ENCODE results near the gene SCAMP5. TPM values are rescaled to one million over a fixed set of nuclear protein-coding genes. Genes with fewer than 3 reads are reported as not detected.
A peak's percentile ranks its signal among the peaks of the same experiment; 100 is the strongest.

The SCAMP5 gene
- total RNA-seq (1 to 10 TPM in 1 of 2 experiments, under 1 TPM in 1; 0.74 to 1.1 TPM), polyA plus RNA-seq (0.16 TPM)

GRCh38 chr15:74995182-74995778, at the start of gene SCAMP5:
Gene SCAMP5, plus strand, starts transcription at chr15:74995563. Its CDS starts 16,277 bp downstream, at chr15:75011840.
- ChIA-PET POLR2A (interaction anchor here (0.9 to 1.3 kb wide), 2 partner anchors 28 to 209 kb away, joined by 3 to 4 read pairs; partner anchors contain the start of gene PPCDC), CTCF (interaction anchor here (0.6 to 1.2 kb wide), 3 partner anchors 13 to 180 kb away, joined by 3 to 4 read pairs (median 3); partner anchors contain the start of gene PPCDC)
- no peaks in the 10 kb centered on the region for H3K36me3 Mint-ChIP-seq
- Histone ChIP-seq H3K4me3 (ENCODE audit: low read length) (peak within 1 kb of the TSS; percentile 60), H3K27ac (ENCODE audit: low read depth, low read length) (no peak within 1 kb of the TSS), H3K36me3 (ENCODE audit: insufficient read depth, low read length) (no peaks in the 10 kb centered on the region), H3K9me3 (ENCODE audit: low read length) (no peaks in the 10 kb centered on the region), H3K4me1 (ENCODE audit: insufficient read depth, low read length) (peaks cover 18% of the 10 kb centered on the region), H3K27me3 (ENCODE audit: insufficient read depth, low read length, poor library complexity, severe bottlenecking) (peaks cover 24% of the 10 kb centered on the region)
- peak; percentile 82 to 93 (median 85) for DNase-seq
- H3K9me3 Mint-ChIP-seq = peaks cover 0 to 4% (median 0%) of the 10 kb centered on the region in 5 donors
- peaks cover 30 to 40% of the 10 kb centered on the region in 2 donors for H3K27me3 Mint-ChIP-seq
- H3K4me3 Mint-ChIP-seq = peak within 1 kb of the TSS; percentile 80 to 89 (median 84)
- H3K4me1 Mint-ChIP-seq = peaks cover 12 to 18% (median 13%) of the 10 kb centered on the region in 3 donors
- H3K27ac Mint-ChIP-seq = peak within 1 kb of the TSS in 3 of 8 donors; percentile 46 to 70 (median 65)

- Mint-ChIP-seq H3K27ac (no peak overlapping the region), H3K9me3 (no peaks in the 10 kb centered on the region), H3K4me1 (peaks cover 0 to under 1% (median 0%) of the 10 kb centered on the region in 3 donors), H3K27me3 (peaks cover 0 to 3% of the 10 kb centered on the region in 2 donors), H3K4me3 (peak overlapping the region in 1 of 7 donors; percentile 1), H3K36me3 (no peaks in the 10 kb centered on the region)
- Histone ChIP-seq H3K27me3 (ENCODE audit: insufficient read depth, low read length, poor library complexity, severe bottlenecking) (no peaks in the 10 kb centered on the region), H3K36me3 (ENCODE audit: insufficient read depth, low read length) (no peaks in the 10 kb centered on the region), H3K4me1 (ENCODE audit: insufficient read depth, low read length) (peaks cover 3% of the 10 kb centered on the region), H3K4me3 (ENCODE audit: low read length) (no peak overlapping the region), H3K9me3 (ENCODE audit: low read length) (no peaks in the 10 kb centered on the region), H3K27ac (ENCODE audit: low read depth, low read length) (no peak overlapping the region)
- POLR2A ChIA-PET = no interaction called here
- CTCF ChIA-PET = interaction anchor here (0.7 to 7.1 kb wide), 26 partner anchors 8 to 333 kb away, joined by 3 to 56 read pairs (median 6); partner anchors contain the start of genes COX5A, CSK, FAM219B and ULK3
- peak; percentile 64 to 82 (median 69) for DNase-seq
Observed at GRCh38 chr15:74950078-74950908, 45.1 kb upstream of the SCAMP5 start.

- H3K36me3 Mint-ChIP-seq = no peaks in the 10 kb centered on the region
- POLR2A ChIA-PET = no interaction called here
- no peak overlapping the region for H3K27ac Mint-ChIP-seq
- no peak for DNase-seq
- CTCF ChIA-PET = interaction anchor here (0.7 to 7.1 kb wide), 25 partner anchors 9 to 333 kb away, joined by 3 to 56 read pairs (median 7); partner anchors contain the start of genes COX5A, CSK, FAM219B and ULK3
- no peak overlapping the region for H3K27ac ChIP-seq (ENCODE audit: low read depth, low read length)
- peaks cover 0 to 3% of the 10 kb centered on the region in 2 donors for H3K27me3 Mint-ChIP-seq
- no peaks in the 10 kb centered on the region for H3K9me3 ChIP-seq (ENCODE audit: low read length)
- no peak overlapping the region for H3K4me3 Mint-ChIP-seq
- no peak overlapping the region for H3K4me3 ChIP-seq (ENCODE audit: low read length)
- peaks cover 10% of the 10 kb centered on the region for H3K4me1 ChIP-seq (ENCODE audit: insufficient read depth, low read length)
- H3K36me3 ChIP-seq (ENCODE audit: insufficient read depth, low read length) = no peaks in the 10 kb centered on the region
- H3K9me3 Mint-ChIP-seq = no peaks in the 10 kb centered on the region
- peaks cover 0 to 7% (median 0%) of the 10 kb centered on the region in 3 donors for H3K4me1 Mint-ChIP-seq
- no peaks in the 10 kb centered on the region for H3K27me3 ChIP-seq (ENCODE audit: insufficient read depth, low read length, poor library complexity, severe bottlenecking)
Observed at GRCh38 chr15:74951006-74951405, 44.4 kb upstream of the SCAMP5 start.

GRCh38 chr15:74954515-74954914, 40.8 kb upstream of the SCAMP5 start:
- no peak overlapping the region for H3K4me3 ChIP-seq (ENCODE audit: low read length)
- CTCF ChIA-PET = interaction anchor here (0.9 to 2.2 kb wide), 6 partner anchors 16 to 320 kb away, joined by 3 to 7 read pairs (median 5); no protein-coding TSS in a partner anchor
- Mint-ChIP-seq H3K4me3 (peak overlapping the region in 2 of 7 donors; percentile 20 to 49), H3K4me1 (peaks cover 15 to 32% (median 19%) of the 10 kb centered on the region in 3 donors), H3K27ac (no peak overlapping the region), H3K27me3 (peaks cover 17 to 23% of the 10 kb centered on the region in 2 donors), H3K36me3 (no peaks in the 10 kb centered on the region), H3K9me3 (no peaks in the 10 kb centered on the region)
- peaks cover 30% of the 10 kb centered on the region for H3K4me1 ChIP-seq (ENCODE audit: insufficient read depth, low read length)
- no peaks in the 10 kb centered on the region for H3K36me3 ChIP-seq (ENCODE audit: insufficient read depth, low read length)
- H3K27ac ChIP-seq (ENCODE audit: low read depth, low read length) = no peak overlapping the region
- no peak for DNase-seq
- POLR2A ChIA-PET = no interaction called here
- no peaks in the 10 kb centered on the region for H3K9me3 ChIP-seq (ENCODE audit: low read length)
- peaks cover 26% of the 10 kb centered on the region for H3K27me3 ChIP-seq (ENCODE audit: insufficient read depth, low read length, poor library complexity, severe bottlenecking)

GRCh38 chr15:74955017-74955416, 40.3 kb upstream of the SCAMP5 start:
- H3K36me3 Mint-ChIP-seq = no peaks in the 10 kb centered on the region
- no peak overlapping the region for H3K27ac Mint-ChIP-seq
- POLR2A ChIA-PET = interaction anchor here (0.8 kb wide), 1 partner anchor 13 kb away, joined by 3 read pairs; no protein-coding TSS in a partner anchor
- Histone ChIP-seq H3K4me3 (ENCODE audit: low read length) (no peak overlapping the region), H3K4me1 (ENCODE audit: insufficient read depth, low read length) (peaks cover 30% of the 10 kb centered on the region), H3K36me3 (ENCODE audit: insufficient read depth, low read length) (no peaks in the 10 kb centered on the region), H3K9me3 (ENCODE audit: low read length) (no peaks in the 10 kb centered on the region), H3K27me3 (ENCODE audit: insufficient read depth, low read length, poor library complexity, severe bottlenecking) (peaks cover 31% of the 10 kb centered on the region), H3K27ac (ENCODE audit: low read depth, low read length) (no peak overlapping the region)
- CTCF ChIA-PET = interaction anchor here (1.4 to 2.2 kb wide), 4 partner anchors 16 to 186 kb away, joined by 3 to 7 read pairs (median 5); no protein-coding TSS in a partner anchor
- H3K27me3 Mint-ChIP-seq = peaks cover 20 to 28% of the 10 kb centered on the region in 2 donors
- H3K4me3 Mint-ChIP-seq = peak overlapping the region in 6 of 7 donors; percentile 19 to 66 (median 35)
- DNase-seq = no peak
- H3K4me1 Mint-ChIP-seq = peaks cover 16 to 32% (median 20%) of the 10 kb centered on the region in 3 donors
- no peaks in the 10 kb centered on the region for H3K9me3 Mint-ChIP-seq

- Histone ChIP-seq H3K4me3 (ENCODE audit: low read length) (peak overlapping the region; percentile 63), H3K27ac (ENCODE audit: low read depth, low read length) (no peak overlapping the region), H3K4me1 (ENCODE audit: insufficient read depth, low read length) (peaks cover 30% of the 10 kb centered on the region), H3K9me3 (ENCODE audit: low read length) (no peaks in the 10 kb centered on the region), H3K27me3 (ENCODE audit: insufficient read depth, low read length, poor library complexity, severe bottlenecking) (peaks cover 33% of the 10 kb centered on the region), H3K36me3 (ENCODE audit: insufficient read depth, low read length) (no peaks in the 10 kb centered on the region)
- Mint-ChIP-seq H3K4me1 (peaks cover 16 to 32% (median 20%) of the 10 kb centered on the region in 3 donors), H3K4me3 (peak overlapping the region; percentile 19 to 84 (median 67)), H3K9me3 (no peaks in the 10 kb centered on the region), H3K36me3 (no peaks in the 10 kb centered on the region), H3K27ac (no peak overlapping the region), H3K27me3 (peaks cover 22 to 30% of the 10 kb centered on the region in 2 donors)
- CTCF ChIA-PET = interaction anchor here (1.0 to 2.2 kb wide), 4 partner anchors 162 to 583 kb away, joined by 3 to 6 read pairs (median 4); partner anchors contain the start of gene C15orf39
- peak; percentile 20 to 59 (median 37) for DNase-seq
- POLR2A ChIA-PET = interaction anchor here (0.8 to 1.1 kb wide), 2 partner anchors 14 to 111 kb away, joined by 3 read pairs; no protein-coding TSS in a partner anchor
Observed at GRCh38 chr15:74955796-74956647, 39.3 kb upstream of the SCAMP5 start.

All from CD8-positive, alpha-beta memory T cell (primary cell).